Neural cell (in vitro differentiated cells): ENCODE measurements around the gene AMIGO1. TPM values are rescaled to one million over a fixed set of nuclear protein-coding genes. Genes with fewer than 3 reads are reported as not detected.

Source experiments
- H2AFZ ChIP-seq: fragments of 200-600, 300-800 bp; sonication (generic), shearing (Covaris generic); 2 replicates; pipeline ENCODE4 v1.6.0; 2014; ENCODE audit warnings: low read depth, mild to moderate bottlenecking, antibody characterized with exemption, low read length, moderate library complexity
- H3F3A ChIP-seq: fragments of 200-600 bp; shearing (Covaris generic); 2 replicates; pipeline ENCODE4 v1.6.1; 2016; ENCODE audit warnings: mild to moderate bottlenecking, moderate library complexity, mixed read lengths, antibody characterized with exemption, low read length; ENCODE audit not compliant: insufficient read depth, poor library complexity, severe bottlenecking
- H3K27ac ChIP-seq: fragments of 200-600, 300-800 bp; sonication (generic), shearing (Covaris generic); 2 replicates; pipeline ENCODE4 v1.5.1; 2014; ENCODE audit warnings: mild to moderate bottlenecking, low read length, moderate library complexity
- H3K27me3 ChIP-seq: fragments of 300-800, 200-600 bp; sonication (generic), shearing (Covaris generic); 2 replicates; pipeline ENCODE4 v1.6.0; 2014; ENCODE audit warnings: mild to moderate bottlenecking, low read depth, low read length, moderate library complexity; ENCODE audit not compliant: insufficient read depth
- H3K36me3 ChIP-seq: fragments of 300-800, 200-600 bp; sonication (generic), shearing (Covaris generic); 2 replicates; pipeline ENCODE4 v1.5.1; 2014; ENCODE audit warnings: mild to moderate bottlenecking, antibody characterized with exemption, low read length, moderate library complexity; ENCODE audit not compliant: insufficient read depth
- H3K4me2 ChIP-seq: fragments of 300-800, 200-600 bp; sonication (generic), shearing (Covaris generic); 2 replicates; pipeline ENCODE4 v1.6.0; 2014; ENCODE audit warnings: mild to moderate bottlenecking, low read length
- H3K4me3 ChIP-seq: fragments of 300-800, 200-600 bp; sonication (generic), shearing (Covaris generic); 2 replicates; pipeline ENCODE4 v1.5.1; 2014; ENCODE audit warnings: mild to moderate bottlenecking, low read length, moderate library complexity
- H3K79me2 ChIP-seq: fragments of 200-600 bp; shearing (Covaris generic); replicated peaks from 2 replicates; pipeline ENCODE4 v1.6.0; 2014; ENCODE audit warnings: mild to moderate bottlenecking, low read length, moderate library complexity; ENCODE audit not compliant: insufficient read depth
- H3K9ac ChIP-seq: fragments of 300-800, 200-600 bp; sonication (generic), shearing (Covaris generic); 2 replicates; pipeline ENCODE4 v1.6.1; 2016; ENCODE audit warnings: mild to moderate bottlenecking, low read length, mixed read lengths
- H3K9me2 ChIP-seq: fragments of 200-600 bp; shearing (Covaris generic); 2 replicates; pipeline ENCODE4 v1.6.1; 2016; ENCODE audit warnings: mild to moderate bottlenecking, low read length, mixed read lengths; ENCODE audit not compliant: insufficient read depth
- H3K9me3 ChIP-seq: fragments of 200-600, 300-800 bp; sonication (generic), shearing (Covaris generic); 2 replicates; pipeline ENCODE4 v1.6.1; 2016; ENCODE audit warnings: mild to moderate bottlenecking, mixed run types, low read length, moderate library complexity, mixed read lengths
- H4K20me1 ChIP-seq: fragments of 200-600 bp; shearing (Covaris generic); 2 replicates; pipeline ENCODE4 v1.6.1; 2016; ENCODE audit warnings: mild to moderate bottlenecking, mixed run types; ENCODE audit not compliant: insufficient read depth
- EP300 ChIP-seq: fragments of 450-650 bp; conservative IDR thresholded peaks from 2 replicates; pipeline ENCODE4 v1.6.1; 2014; ENCODE audit warnings: antibody characterized with exemption, mild to moderate bottlenecking, moderate library complexity; ENCODE audit not compliant: poor library complexity, severe bottlenecking
- EZH2 ChIP-seq: fragments of 200-600, 300-800 bp; shearing (Covaris generic), sonication (generic); IDR thresholded peaks from 2 replicates; pipeline ENCODE4 v1.6.1; 2014; ENCODE audit warnings: antibody characterized with exemption, low read length, borderline replicate concordance, mild to moderate bottlenecking; ENCODE audit not compliant: insufficient read depth, poor library complexity, severe bottlenecking
- MXI1 ChIP-seq: fragments of 450-650 bp; conservative IDR thresholded peaks from 2 replicates; pipeline ENCODE4 v1.6.1; 2014; ENCODE audit warnings: antibody characterized with exemption, mild to moderate bottlenecking; ENCODE audit not compliant: poor library complexity, severe bottlenecking
- POLR2AphosphoS5 ChIP-seq: IDR thresholded peaks from 2 replicates; pipeline ENCODE4 v1.6.1; 2012
- RAD21 ChIP-seq: fragments of 450-650 bp; conservative IDR thresholded peaks from 2 replicates; pipeline ENCODE4 v1.6.1; 2014; ENCODE audit warnings: antibody characterized with exemption, mild to moderate bottlenecking, moderate library complexity
- SMC3 ChIP-seq: fragments of 450-650 bp; conservative IDR thresholded peaks from 2 replicates; pipeline ENCODE4 v1.6.1; 2014; ENCODE audit warnings: antibody characterized with exemption, mild to moderate bottlenecking, moderate library complexity; ENCODE audit not compliant: poor library complexity
- TAF1 ChIP-seq: IDR thresholded peaks from 2 replicates; pipeline ENCODE4 v1.6.1; 2012; ENCODE audit warnings: low read depth
- polyA plus RNA-seq: library from polyadenylated mRNA; depleted of rRNA; stranded (reverse); fragments of >200 nt; gene quantifications from 2 replicates; pipeline ENCODE4 v1.2.3, GENCODE V29; 2014
- TF ChIP-seq, protein P1 (sequence below): fragments of 450-650 bp; IDR thresholded peaks from 2 replicates; pipeline ENCODE4 v1.5.1; 2014; ENCODE audit warnings: antibody characterized with exemption, mild to moderate bottlenecking, moderate library complexity; ENCODE audit not compliant: poor library complexity, severe bottlenecking
- TF ChIP-seq, protein P2 (sequence below): IDR thresholded peaks from 2 replicates; pipeline ENCODE4 v1.6.1; 2012; ENCODE audit warnings: borderline replicate concordance

The AMIGO1 gene
- polyA plus RNA-seq, 1 donor from 2014 or later: 12.6 TPM

DNA sequence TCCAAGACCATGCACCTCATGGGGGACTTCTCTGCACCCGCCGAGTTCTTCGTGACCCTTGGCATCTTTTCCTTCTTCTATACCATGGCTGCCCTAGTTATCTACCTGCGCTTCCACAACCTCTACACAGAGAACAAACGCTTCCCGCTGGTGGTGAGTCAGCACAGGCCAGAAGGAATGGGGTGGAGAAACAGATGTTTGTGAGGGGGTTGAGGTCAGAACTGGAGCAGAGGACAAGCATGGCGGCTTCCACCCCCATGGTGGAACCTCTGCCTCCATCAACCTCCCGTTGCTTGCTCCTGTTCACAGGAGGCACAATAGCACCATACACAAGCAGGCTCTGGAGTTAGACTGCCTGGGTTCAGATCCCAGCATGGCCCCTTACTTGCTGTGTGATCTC, 32.7 kb downstream of the AMIGO1 start:
- no peaks in the 10 kb centered on the region for H3K79me2 ChIP-seq
- H2AFZ ChIP-seq: no peak overlapping the region
- H3F3A ChIP-seq: no peaks in the 10 kb centered on the region
- TF ChIP-seq TAF1 (no peak), EZH2 (no peak), RAD21 (no peak), MXI1 (no peak), POLR2AphosphoS5 (no peak), SMC3 (no peak), EP300 (no peak)
- TF ChIP-seq, protein P1, sequence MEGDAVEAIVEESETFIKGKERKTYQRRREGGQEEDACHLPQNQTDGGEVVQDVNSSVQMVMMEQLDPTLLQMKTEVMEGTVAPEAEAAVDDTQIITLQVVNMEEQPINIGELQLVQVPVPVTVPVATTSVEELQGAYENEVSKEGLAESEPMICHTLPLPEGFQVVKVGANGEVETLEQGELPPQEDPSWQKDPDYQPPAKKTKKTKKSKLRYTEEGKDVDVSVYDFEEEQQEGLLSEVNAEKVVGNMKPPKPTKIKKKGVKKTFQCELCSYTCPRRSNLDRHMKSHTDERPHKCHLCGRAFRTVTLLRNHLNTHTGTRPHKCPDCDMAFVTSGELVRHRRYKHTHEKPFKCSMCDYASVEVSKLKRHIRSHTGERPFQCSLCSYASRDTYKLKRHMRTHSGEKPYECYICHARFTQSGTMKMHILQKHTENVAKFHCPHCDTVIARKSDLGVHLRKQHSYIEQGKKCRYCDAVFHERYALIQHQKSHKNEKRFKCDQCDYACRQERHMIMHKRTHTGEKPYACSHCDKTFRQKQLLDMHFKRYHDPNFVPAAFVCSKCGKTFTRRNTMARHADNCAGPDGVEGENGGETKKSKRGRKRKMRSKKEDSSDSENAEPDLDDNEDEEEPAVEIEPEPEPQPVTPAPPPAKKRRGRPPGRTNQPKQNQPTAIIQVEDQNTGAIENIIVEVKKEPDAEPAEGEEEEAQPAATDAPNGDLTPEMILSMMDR: no peak
- TF ChIP-seq, protein P2, sequence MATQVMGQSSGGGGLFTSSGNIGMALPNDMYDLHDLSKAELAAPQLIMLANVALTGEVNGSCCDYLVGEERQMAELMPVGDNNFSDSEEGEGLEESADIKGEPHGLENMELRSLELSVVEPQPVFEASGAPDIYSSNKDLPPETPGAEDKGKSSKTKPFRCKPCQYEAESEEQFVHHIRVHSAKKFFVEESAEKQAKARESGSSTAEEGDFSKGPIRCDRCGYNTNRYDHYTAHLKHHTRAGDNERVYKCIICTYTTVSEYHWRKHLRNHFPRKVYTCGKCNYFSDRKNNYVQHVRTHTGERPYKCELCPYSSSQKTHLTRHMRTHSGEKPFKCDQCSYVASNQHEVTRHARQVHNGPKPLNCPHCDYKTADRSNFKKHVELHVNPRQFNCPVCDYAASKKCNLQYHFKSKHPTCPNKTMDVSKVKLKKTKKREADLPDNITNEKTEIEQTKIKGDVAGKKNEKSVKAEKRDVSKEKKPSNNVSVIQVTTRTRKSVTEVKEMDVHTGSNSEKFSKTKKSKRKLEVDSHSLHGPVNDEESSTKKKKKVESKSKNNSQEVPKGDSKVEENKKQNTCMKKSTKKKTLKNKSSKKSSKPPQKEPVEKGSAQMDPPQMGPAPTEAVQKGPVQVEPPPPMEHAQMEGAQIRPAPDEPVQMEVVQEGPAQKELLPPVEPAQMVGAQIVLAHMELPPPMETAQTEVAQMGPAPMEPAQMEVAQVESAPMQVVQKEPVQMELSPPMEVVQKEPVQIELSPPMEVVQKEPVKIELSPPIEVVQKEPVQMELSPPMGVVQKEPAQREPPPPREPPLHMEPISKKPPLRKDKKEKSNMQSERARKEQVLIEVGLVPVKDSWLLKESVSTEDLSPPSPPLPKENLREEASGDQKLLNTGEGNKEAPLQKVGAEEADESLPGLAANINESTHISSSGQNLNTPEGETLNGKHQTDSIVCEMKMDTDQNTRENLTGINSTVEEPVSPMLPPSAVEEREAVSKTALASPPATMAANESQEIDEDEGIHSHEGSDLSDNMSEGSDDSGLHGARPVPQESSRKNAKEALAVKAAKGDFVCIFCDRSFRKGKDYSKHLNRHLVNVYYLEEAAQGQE: no peak
- no peak overlapping the region for H3K4me3 ChIP-seq
- no peaks in the 10 kb centered on the region for H3K9me2 ChIP-seq
- H4K20me1 ChIP-seq: no peaks in the 10 kb centered on the region
- no peak overlapping the region for H3K4me2 ChIP-seq
- H3K36me3 ChIP-seq: no peaks in the 10 kb centered on the region
- no peak overlapping the region for H3K9ac ChIP-seq
- peaks cover 9% of the 10 kb centered on the region for H3K27me3 ChIP-seq
- no peak overlapping the region for H3K27ac ChIP-seq
- H3K9me3 ChIP-seq: no peaks in the 10 kb centered on the region

DNA sequence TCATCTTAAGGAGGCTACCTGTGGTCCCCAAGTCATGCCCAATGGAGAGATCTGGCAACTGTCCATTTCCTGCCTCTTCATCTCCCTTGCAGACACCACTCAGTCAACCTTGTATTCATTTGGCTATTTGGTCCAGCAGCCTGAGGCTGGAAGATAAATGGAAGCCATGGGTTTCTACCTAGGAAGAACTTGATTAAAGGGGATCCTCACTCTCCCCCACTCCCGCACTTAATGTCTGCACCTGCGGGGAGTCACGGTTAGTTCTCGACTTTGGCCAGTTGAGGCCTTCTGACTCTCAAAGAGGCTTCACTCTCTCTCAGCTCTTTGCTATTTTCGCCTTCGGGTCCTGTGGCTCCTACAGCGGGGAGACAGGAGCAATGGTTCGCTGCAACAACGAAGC, 34.3 kb downstream of the AMIGO1 start:
- Histone ChIP-seq H3K79me2 (no peaks in the 10 kb centered on the region), H2AFZ (no peak overlapping the region), H3K4me2 (no peak overlapping the region), H3K9me3 (no peaks in the 10 kb centered on the region), H3K27me3 (peaks cover 20% of the 10 kb centered on the region), H3K9me2 (no peaks in the 10 kb centered on the region), H3F3A (no peaks in the 10 kb centered on the region), H3K27ac (no peak overlapping the region), H3K4me3 (no peak overlapping the region), H3K9ac (no peak overlapping the region), H3K36me3 (no peaks in the 10 kb centered on the region), H4K20me1 (no peaks in the 10 kb centered on the region)
- TF ChIP-seq TAF1 (no peak), EZH2 (no peak), SMC3 (no peak), POLR2AphosphoS5 (no peak), EP300 (no peak), RAD21 (no peak), MXI1 (no peak)
- TF ChIP-seq, protein P1: no peak
- TF ChIP-seq, protein P2: no peak
